Measurements from ENCODE around the gene MX1.

DNA sequence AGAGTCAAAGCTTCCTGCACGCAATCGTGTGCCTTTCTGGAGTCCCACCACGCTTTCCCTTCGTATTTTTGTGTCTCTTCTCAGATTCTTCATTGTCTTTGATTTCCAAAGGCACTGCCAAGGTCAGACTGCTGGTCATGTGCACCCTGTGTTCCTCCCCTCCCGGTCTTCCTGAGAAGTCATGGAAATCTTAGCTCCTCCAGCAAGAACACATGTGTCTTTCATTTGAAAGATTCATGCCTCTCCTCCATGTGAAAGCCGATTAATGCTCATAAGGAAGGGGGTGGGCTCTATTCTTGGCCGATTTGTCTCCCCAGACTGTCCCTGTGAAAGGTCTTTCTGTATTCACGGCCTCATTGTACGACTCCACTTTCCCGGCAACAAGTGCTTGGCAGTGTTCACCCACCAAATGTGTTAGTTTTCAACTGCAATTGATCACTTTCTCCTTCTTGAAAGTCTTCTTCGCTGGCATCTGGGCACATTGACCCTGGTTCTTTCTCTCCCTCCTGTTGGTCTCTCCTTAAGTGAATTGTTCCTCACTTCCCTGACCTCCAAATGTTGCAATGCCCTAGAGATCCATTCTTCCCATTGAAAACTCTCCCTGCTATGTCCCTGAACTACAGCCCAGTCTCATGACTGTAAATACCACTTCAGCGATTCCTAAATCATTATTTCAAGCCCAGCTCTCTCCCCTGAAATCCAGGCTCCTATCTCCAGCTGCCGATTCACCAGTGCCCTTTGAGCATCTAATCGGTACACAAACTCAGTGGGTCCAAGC, 38.8 kb upstream of the MX1 start:
- TF ChIP-seq, protein P1, sequence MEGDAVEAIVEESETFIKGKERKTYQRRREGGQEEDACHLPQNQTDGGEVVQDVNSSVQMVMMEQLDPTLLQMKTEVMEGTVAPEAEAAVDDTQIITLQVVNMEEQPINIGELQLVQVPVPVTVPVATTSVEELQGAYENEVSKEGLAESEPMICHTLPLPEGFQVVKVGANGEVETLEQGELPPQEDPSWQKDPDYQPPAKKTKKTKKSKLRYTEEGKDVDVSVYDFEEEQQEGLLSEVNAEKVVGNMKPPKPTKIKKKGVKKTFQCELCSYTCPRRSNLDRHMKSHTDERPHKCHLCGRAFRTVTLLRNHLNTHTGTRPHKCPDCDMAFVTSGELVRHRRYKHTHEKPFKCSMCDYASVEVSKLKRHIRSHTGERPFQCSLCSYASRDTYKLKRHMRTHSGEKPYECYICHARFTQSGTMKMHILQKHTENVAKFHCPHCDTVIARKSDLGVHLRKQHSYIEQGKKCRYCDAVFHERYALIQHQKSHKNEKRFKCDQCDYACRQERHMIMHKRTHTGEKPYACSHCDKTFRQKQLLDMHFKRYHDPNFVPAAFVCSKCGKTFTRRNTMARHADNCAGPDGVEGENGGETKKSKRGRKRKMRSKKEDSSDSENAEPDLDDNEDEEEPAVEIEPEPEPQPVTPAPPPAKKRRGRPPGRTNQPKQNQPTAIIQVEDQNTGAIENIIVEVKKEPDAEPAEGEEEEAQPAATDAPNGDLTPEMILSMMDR (IDR thresholded peaks at IDR 0.05; ENCODE audit: low read depth, low read length, poor library complexity, severe bottlenecking) = no peak
- no peak for TF ChIP-seq EZH2phosphoT487 (IDR thresholded peaks at IDR 0.05; ENCODE audit: borderline replicate concordance, low read length)

Measured in DOHH2 (cell line).